ENCODE results near the gene ASPA.

The ASPA gene

GRCh38 chr17:3539881-3540540 lies 64.2 kb downstream of the ASPA start:
- FAIRE-seq (no peak), DNase-seq (ENCODE audit: insufficient read length) (no peak)
- TF ChIP-seq POLR2A (IDR thresholded peaks at IDR 0.05; ENCODE audit: low read depth, low read length), result no peak
- no peak for TF ChIP-seq TAF1 (IDR thresholded peaks at IDR 0.05; ENCODE audit: borderline replicate concordance, low read depth, low read length)
- TF ChIP-seq POLR2AphosphoS5 (IDR thresholded peaks at IDR 0.05; ENCODE audit: low read depth, low read length), result no peak

- no peak for FAIRE-seq
- DNase-seq (ENCODE audit: insufficient read length), result no peak
- TF ChIP-seq POLR2AphosphoS5 (IDR thresholded peaks at IDR 0.05; ENCODE audit: low read depth, low read length) (no peak), POLR2A (IDR thresholded peaks at IDR 0.05; ENCODE audit: low read depth, low read length) (no peak), TAF1 (IDR thresholded peaks at IDR 0.05; ENCODE audit: borderline replicate concordance, low read depth, low read length) (no peak)
Measured at GRCh38 chr17:3542410-3543088, 66.8 kb downstream of the ASPA start.

- no peak for TF ChIP-seq POLR2AphosphoS5 (IDR thresholded peaks at IDR 0.05; ENCODE audit: low read depth, low read length)
- no peak for DNase-seq (ENCODE audit: insufficient read length)
- FAIRE-seq, result no peak
Measured at GRCh38 chr17:3543453-3543852, 67.7 kb downstream of the ASPA start.

- FAIRE-seq (no peak), DNase-seq (ENCODE audit: insufficient read length) (no peak)
- TF ChIP-seq POLR2A (IDR thresholded peaks at IDR 0.05; ENCODE audit: low read depth, low read length) (no peak), POLR2AphosphoS5 (IDR thresholded peaks at IDR 0.05; ENCODE audit: low read depth, low read length) (no peak), TAF1 (IDR thresholded peaks at IDR 0.05; ENCODE audit: borderline replicate concordance, low read depth, low read length) (no peak)
Measured at GRCh38 chr17:3544365-3544764, 68.6 kb downstream of the ASPA start.

- FAIRE-seq, result no peak
- TF ChIP-seq TAF1 (IDR thresholded peaks at IDR 0.05; ENCODE audit: borderline replicate concordance, low read depth, low read length) (no peak), POLR2AphosphoS5 (IDR thresholded peaks at IDR 0.05; ENCODE audit: low read depth, low read length) (no peak), POLR2A (IDR thresholded peaks at IDR 0.05; ENCODE audit: low read depth, low read length) (no peak)
- DNase-seq (ENCODE audit: insufficient read length), result no peak
Measured at GRCh38 chr17:3545151-3545550, 69.4 kb downstream of the ASPA start.

- DNase-seq (ENCODE audit: insufficient read length), result no peak
- FAIRE-seq, result no peak
- no peak for TF ChIP-seq POLR2A (IDR thresholded peaks at IDR 0.05; ENCODE audit: low read depth, low read length)
- TF ChIP-seq TAF1 (IDR thresholded peaks at IDR 0.05; ENCODE audit: borderline replicate concordance, low read depth, low read length), result no peak
- no peak for TF ChIP-seq POLR2AphosphoS5 (IDR thresholded peaks at IDR 0.05; ENCODE audit: low read depth, low read length)
Measured at GRCh38 chr17:3546521-3546920, 70.7 kb downstream of the ASPA start.

- no peak for TF ChIP-seq POLR2A (IDR thresholded peaks at IDR 0.05; ENCODE audit: low read depth, low read length)
- no peak for FAIRE-seq
- no peak for DNase-seq (ENCODE audit: insufficient read length)
Measured at GRCh38 chr17:3546997-3547396, 71.2 kb downstream of the ASPA start.

- DNase-seq (ENCODE audit: insufficient read length) (no peak), FAIRE-seq (no peak)
- no peak for TF ChIP-seq POLR2A (IDR thresholded peaks at IDR 0.05; ENCODE audit: low read depth, low read length)
- TF ChIP-seq TAF1 (IDR thresholded peaks at IDR 0.05; ENCODE audit: borderline replicate concordance, low read depth, low read length), result no peak
- no peak for TF ChIP-seq POLR2AphosphoS5 (IDR thresholded peaks at IDR 0.05; ENCODE audit: low read depth, low read length)
Measured at GRCh38 chr17:3547628-3548027, 71.8 kb downstream of the ASPA start.

- TF ChIP-seq TAF1 (IDR thresholded peaks at IDR 0.05; ENCODE audit: borderline replicate concordance, low read depth, low read length) (no peak), POLR2A (IDR thresholded peaks at IDR 0.05; ENCODE audit: low read depth, low read length) (no peak), POLR2AphosphoS5 (IDR thresholded peaks at IDR 0.05; ENCODE audit: low read depth, low read length) (no peak)
- no peak for DNase-seq (ENCODE audit: insufficient read length)
- FAIRE-seq, result no peak
Measured at GRCh38 chr17:3549610-3550162, 73.9 kb downstream of the ASPA start.

- DNase-seq (ENCODE audit: insufficient read length) (no peak), FAIRE-seq (no peak)
- TF ChIP-seq POLR2AphosphoS5 (IDR thresholded peaks at IDR 0.05; ENCODE audit: low read depth, low read length), result no peak
- no peak for TF ChIP-seq TAF1 (IDR thresholded peaks at IDR 0.05; ENCODE audit: borderline replicate concordance, low read depth, low read length)
- no peak for TF ChIP-seq POLR2A (IDR thresholded peaks at IDR 0.05; ENCODE audit: low read depth, low read length)
Measured at GRCh38 chr17:3551189-3551588, 75.4 kb downstream of the ASPA start.

- TF ChIP-seq TAF1 (IDR thresholded peaks at IDR 0.05; ENCODE audit: borderline replicate concordance, low read depth, low read length) (no peak), POLR2AphosphoS5 (IDR thresholded peaks at IDR 0.05; ENCODE audit: low read depth, low read length) (no peak), POLR2A (IDR thresholded peaks at IDR 0.05; ENCODE audit: low read depth, low read length) (no peak)
- FAIRE-seq (no peak), DNase-seq (ENCODE audit: insufficient read length) (no peak)
Measured at GRCh38 chr17:3552916-3553315, 77.1 kb downstream of the ASPA start.
